ENCODE measurements around the gene GPSM3. TPM values are rescaled to one million over a fixed set of nuclear protein-coding genes. Genes with fewer than 3 reads are reported as not detected.

The GPSM3 gene
- total RNA-seq, 1 donor, result 2.6 TPM

GRCh38 chr6:32167154-32167760 lies 25.2 kb downstream of the GPSM3 start:
- no peak for DNase-seq (ENCODE audit: low read depth)
- no peak overlapping the region for H3K4me3 ChIP-seq (ENCODE audit: low read depth, low read length)
- TF ChIP-seq CTCF (IDR thresholded peaks at IDR 0.05; ENCODE audit: insufficient read depth, low read depth, low read length), result no peak

GRCh38 chr6:32166411-32167061 lies 25.9 kb downstream of the GPSM3 start:
- no peak for DNase-seq (ENCODE audit: low read depth)
- TF ChIP-seq CTCF (IDR thresholded peaks at IDR 0.05; ENCODE audit: insufficient read depth, low read depth, low read length), result no peak
- no peak overlapping the region for H3K4me3 ChIP-seq (ENCODE audit: low read depth, low read length)

- no peak for DNase-seq (ENCODE audit: low read depth)
- no peak for TF ChIP-seq CTCF (IDR thresholded peaks at IDR 0.05; ENCODE audit: insufficient read depth, low read depth, low read length)
- H3K4me3 ChIP-seq (ENCODE audit: low read depth, low read length), result no peak within 1 kb of the TSS
Observed at GRCh38 chr6:32164295-32164694, 28.1 kb downstream of the GPSM3 start, which contains the start of gene EGFL8. EGFL8 (plus strand) TSS chr6:32164595; CDS start chr6:32166166, 1,571 bp downstream.

GRCh38 chr6:32163559-32164258 lies 28.7 kb downstream of the GPSM3 start:
- no peak overlapping the region for H3K4me3 ChIP-seq (ENCODE audit: low read depth, low read length)
- TF ChIP-seq CTCF (IDR thresholded peaks at IDR 0.05; ENCODE audit: insufficient read depth, low read depth, low read length), result no peak
- DNase-seq (ENCODE audit: low read depth), result no peak

GRCh38 chr6:32158052-32158451 lies 34.4 kb downstream of the GPSM3 start:
- H3K4me3 ChIP-seq (ENCODE audit: low read depth, low read length), result no peak overlapping the region
- no peak for DNase-seq (ENCODE audit: low read depth)
- no peak for TF ChIP-seq CTCF (IDR thresholded peaks at IDR 0.05; ENCODE audit: insufficient read depth, low read depth, low read length)

- no peak for TF ChIP-seq CTCF (IDR thresholded peaks at IDR 0.05; ENCODE audit: insufficient read depth, low read depth, low read length)
- DNase-seq (ENCODE audit: low read depth), result no peak
- H3K4me3 ChIP-seq (ENCODE audit: low read depth, low read length), result no peak overlapping the region
Observed at GRCh38 chr6:32156891-32157290, 35.6 kb downstream of the GPSM3 start.
